GM12878 (cell line): Measurements from ENCODE around the gene GDF3. TPM values are rescaled to one million over a fixed set of nuclear protein-coding genes. Genes with fewer than 3 reads are reported as not detected.
"Not testable (repeated sequence)": the region's sequence is repeated elsewhere in the genome, so short reads cannot be mapped to it uniquely, and the experiment has no call there.

ENCODE experiments used
- ATAC-seq: fragments of 200-7000 bp; cut with Tn5 transposase; 3 replicates; pipeline ENCODE4 v1.9.1; 2020; ENCODE audit warnings: mild to moderate bottlenecking, moderate library complexity
- BruUV-seq: library from RNA; stranded (reverse); fragments of 400-500 nt; replicated peaks from 2 replicates; lab custom pipeline; 2021; lab: Mats Ljungman, UMichigan
- CTCF ChIA-PET: fragments of 300-600 bp; sonication (Branson Sonifier 250); formaldehyde crosslinking; extraction: SDS; loops from one replicate; lab custom pipeline; 2021; ENCODE audit warnings: inconsistent platforms; lab: Yijun Ruan, JAX
- POLR2A ChIA-PET: fragments of 350-600 bp; formaldehyde crosslinking; extraction: SDS; loops from one replicate; lab custom pipeline; 2021; ENCODE audit warnings: inconsistent platforms; lab: Charles Lee
- RAD21 ChIA-PET: fragments of 300-600 bp; sonication (Branson Sonifier 250); formaldehyde crosslinking; loops from one replicate; lab custom pipeline; 2023; ENCODE audit warnings: antibody characterized with exemption; ENCODE audit not compliant: unreplicated experiment; lab: Charles Lee
- SMC1A ChIA-PET: fragments of 300-600 bp; sonication (Branson Sonifier 250); formaldehyde crosslinking; loops from one replicate; lab custom pipeline; 2023; ENCODE audit not compliant: unreplicated experiment, uncharacterized antibody; lab: Charles Lee
- DNase-seq: peaks from one replicate; pipeline ENCODE4 v3.0.0-alpha.2; 2011; ENCODE audit warnings: low read depth, low spot score
- FAIRE-seq: peaks from 3 replicates; lab custom pipeline; 2011; peaks lifted over from hg19 to GRCh38; lab: Jason Lieb, UNC
- H2AFZ ChIP-seq: 2 replicates; pipeline ENCODE4 v1.6.0; 2011; ENCODE audit warnings: low read depth, low read length, control low read depth; ENCODE audit not compliant: control insufficient read depth
- H3K27ac ChIP-seq: 2 replicates; pipeline ENCODE4 v1.5.1; 2011; ENCODE audit warnings: control low read depth; ENCODE audit not compliant: control insufficient read depth, insufficient read depth
- H3K27me3 ChIP-seq, 2 experiments: replicated peaks in 1 of 2; 2 replicates each; pipeline versions ENCODE4 v1.6.0 to v1.6.1; 2011; ENCODE audit warnings: low read length in 1 of 2; ENCODE audit not compliant: control insufficient read depth in 2 of 2, insufficient read depth in 2 of 2
- H3K36me3 ChIP-seq, 2 experiments: 2 replicates each; pipeline ENCODE4 v1.5.1; 2011; ENCODE audit warnings: low read length in 1 of 2; ENCODE audit not compliant: control insufficient read depth in 2 of 2, insufficient read depth in 2 of 2
- H3K4me1 ChIP-seq: 2 replicates; pipeline ENCODE4 v1.6.1; 2011; ENCODE audit warnings: mild to moderate bottlenecking, low read length, moderate library complexity, mixed read lengths; ENCODE audit not compliant: control insufficient read depth, insufficient read depth
- H3K4me2 ChIP-seq: 2 replicates; pipeline ENCODE4 v1.6.0; 2011; ENCODE audit warnings: control low read depth; ENCODE audit not compliant: control insufficient read depth, insufficient read depth
- H3K4me3 ChIP-seq: fragments of 200-600 bp; sonication (generic); 2 replicates; pipeline ENCODE4 v1.5.1; 2016
- H3K79me2 ChIP-seq: 2 replicates; pipeline ENCODE4 v1.6.0; 2011; ENCODE audit warnings: low read length; ENCODE audit not compliant: control insufficient read depth, insufficient read depth
- H3K9ac ChIP-seq: 2 replicates; pipeline ENCODE4 v1.8.0; 2011; ENCODE audit warnings: low read length, control low read depth, mixed read lengths; ENCODE audit not compliant: control insufficient read depth, insufficient read depth
- H3K9me3 ChIP-seq: replicated peaks from 3 replicates; pipeline ENCODE4 v1.5.1; 2011; ENCODE audit warnings: mild to moderate bottlenecking, low read length; ENCODE audit not compliant: control insufficient read depth, insufficient read depth
- H4K20me1 ChIP-seq: 2 replicates; pipeline ENCODE4 v1.6.0; 2011; ENCODE audit not compliant: control insufficient read depth, insufficient read depth
- ASH2L ChIP-seq: fragments of 300-600, 200-600 bp; sonication (generic); IDR thresholded peaks from 2 replicates; pipeline ENCODE4 v1.6.1; 2017; ENCODE audit warnings: low read depth, mild to moderate bottlenecking, borderline replicate concordance
- BMI1 ChIP-seq: fragments of 450-650 bp; IDR thresholded peaks from 2 replicates; pipeline ENCODE4 v1.6.1; 2016; ENCODE audit warnings: mild to moderate bottlenecking, moderate library complexity, borderline replicate concordance
- CBFB ChIP-seq: IDR thresholded peaks from 2 replicates; pipeline ENCODE4 v1.6.1; 2016; ENCODE audit warnings: antibody characterized with exemption, low read depth
- CTCF ChIP-seq, 3 experiments: IDR thresholded peaks in 2 of 3; conservative IDR thresholded peaks in 1 of 3; 2 replicates each; pipeline ENCODE4 v1.5.1; 2011; ENCODE audit warnings: low read depth in 3 of 3, low read length in 3 of 3, mild to moderate bottlenecking in 3 of 3, control low read depth in 2 of 3, moderate library complexity in 2 of 3, inconsistent platforms in 1 of 3, mixed read lengths in 1 of 3; ENCODE audit not compliant: control insufficient read depth in 2 of 3, insufficient read depth in 1 of 3; ENCODE audit errors: extremely low read depth in 1 of 3
- EP300 ChIP-seq, 2 experiments: fragments of 150-350 bp in 1 of 2; IDR thresholded peaks; 2 replicates each; pipeline ENCODE4 v1.6.1; 2011 to 2012; ENCODE audit warnings: low read depth in 2 of 2, low read length in 2 of 2, borderline replicate concordance in 1 of 2, improper control_type of control experiment in 1 of 2, inconsistent platforms in 1 of 2; ENCODE audit not compliant: control insufficient read depth in 1 of 2
- ETV6 ChIP-seq, 2 experiments: fragments of 450-650 bp in 1 of 2; IDR thresholded peaks in 1 of 2; conservative IDR thresholded peaks in 1 of 2; 2 replicates each; pipeline ENCODE4 v1.6.1; 2014; ENCODE audit warnings: antibody characterized with exemption in 1 of 2, borderline replicate concordance in 1 of 2, low read depth in 1 of 2, mild to moderate bottlenecking in 1 of 2, moderate library complexity in 1 of 2
- RAD21 ChIP-seq: IDR thresholded peaks from 2 replicates; pipeline ENCODE4 v1.6.1; 2011; ENCODE audit warnings: mild to moderate bottlenecking, low read depth, low read length, moderate library complexity; ENCODE audit not compliant: insufficient read depth
- RB1 ChIP-seq: fragments of 450-650 bp; formaldehyde crosslinking; IDR thresholded peaks from 2 replicates; pipeline ENCODE4 v1.6.1; 2017; ENCODE audit warnings: mild to moderate bottlenecking, borderline replicate concordance
- RFX5 ChIP-seq: IDR thresholded peaks from 2 replicates; pipeline ENCODE4 v1.6.1; 2011; ENCODE audit warnings: low read depth, low read length, improper control_type of control experiment
- RUNX3 ChIP-seq: IDR thresholded peaks from 2 replicates; pipeline ENCODE4 v1.6.1; 2012; ENCODE audit warnings: low read length, inconsistent platforms
- SMC3 ChIP-seq: IDR thresholded peaks from 2 replicates; pipeline ENCODE4 v1.6.1; 2011; ENCODE audit warnings: low read length, improper control_type of control experiment, borderline replicate concordance
- WGBS: methylation state at CpG from one replicate; pipeline ENCODE4 v1.1.6; 2016; ENCODE audit warnings: low lambda C conversion rate; ENCODE audit not compliant: insufficient replicate concordance, insufficient coverage; ENCODE audit errors: missing lambda C conversion rate; 5-methylcytosine and 5-hydroxymethylcytosine counted together
- in situ Hi-C: fragments of 300-500 bp; cut with MboI; formaldehyde crosslinking; loops from 9 replicates; pipeline ENCODE4 v1.14.3; 2018; ENCODE audit warnings: mixed read lengths
- intact Hi-C: fragments of 100-400 bp; cut with micrococcal nuclease; formaldehyde crosslinking; loops from one replicate; pipeline ENCODE4 v1.14.2; 2022; ENCODE audit not compliant: unreplicated experiment
- polyA plus RNA-seq, 11 experiments: library from polyadenylated mRNA; depleted of rRNA in 4 of 11; unstranded in 6 of 11; stranded (reverse) in 5 of 11; fragments of >200 nt; fragmentation: Nextera tagmentation in 4 of 11; fragmentation: Illumina TruSeq in 1 of 11; extraction: Ambion mirVana in 4 of 11; extraction: Trizol in 1 of 11; gene quantifications; 1 replicate in 1 of 11; 2 replicates in 10 of 11; pipeline versions ENCODE4 v1.2.1 to v1.2.3, GENCODE V29; 2011 to 2016; ENCODE audit warnings: inconsistent platforms in 2 of 11, missing spikeins in 2 of 11, low read depth in 1 of 11
- total RNA-seq, 4 experiments: library from RNA; depleted of rRNA in 3 of 4; stranded (reverse); fragments of >200 nt in 3 of 4; fragmentation: Illumina TruSeq in 1 of 4; extraction: Trizol in 1 of 4; gene quantifications; 2 replicates each; pipeline versions ENCODE4 v1.2.1 to v1.2.3, GENCODE V29; 2013 to 2021

Gene GDF3
- total and polyA plus RNA-seq, 10 of the 15 experiments (the other 5 are each of a cell fraction or from before 2014, with no cell fraction given), result not detected

GRCh38 chr12:7678744-7679143, 16.8 kb downstream of the GDF3 start:
- no peak overlapping the region for H3K4me3 ChIP-seq
- no peak overlapping the region for H3K4me2 ChIP-seq
- BruUV-seq, result no TSS peak
- intact Hi-C loops, result no loop called here
- no peak overlapping the region for H2AFZ ChIP-seq
- no peaks in the 10 kb centered on the region for H3K79me2 ChIP-seq
- H3K27ac ChIP-seq, result no peak overlapping the region
- H3K27me3 ChIP-seq, result no peaks in the 10 kb centered on the region
- ATAC-seq, result no peak
- no peaks in the 10 kb centered on the region for H4K20me1 ChIP-seq
- no peak for DNase-seq
- POLR2A ChIA-PET, result no interaction called here
- 70% methylated on average over 8 of the region's 8 CpGs for WGBS
- TF ChIP-seq RB1, result no peak
- no peak for TF ChIP-seq RFX5
- no peak for TF ChIP-seq EP300 (IDR thresholded peaks at IDR 0.05; ENCODE audit: borderline replicate concordance in 1 of 2, control insufficient read depth in 1 of 2, low read depth in 2 of 2, low read length in 2 of 2)
- TF ChIP-seq BMI1, result no peak
- TF ChIP-seq ASH2L, result no peak
- no peak for TF ChIP-seq ETV6 (conservative IDR thresholded peaks at IDR 0.05 in 1 of 2, IDR thresholded peaks at IDR 0.05 in 1 of 2; ENCODE audit: borderline replicate concordance in 1 of 2, low read depth in 1 of 2)
- TF ChIP-seq, all 136 proteins: peak for 0
- SMC1A ChIA-PET, result interaction anchor here (0.6 kb wide), 1 partner anchor 99 kb away, joined by 3 read pairs; no protein-coding TSS in a partner anchor
- Histone ChIP-seq H3K9me3 (no peaks in the 10 kb centered on the region), H3K36me3 (no peaks in the 10 kb centered on the region), H3K4me1 (no peaks in the 10 kb centered on the region), H3K9ac (no peak overlapping the region)
- in situ Hi-C loops, result loop anchor here (5.0 kb wide), 1 partner anchor 129 kb away; no protein-coding TSS in a partner anchor
- FAIRE-seq, result no peak
- CTCF ChIA-PET, result no interaction called here
- RAD21 ChIA-PET, result no interaction called here

GRCh38 chr12:7677432-7677888, 18.1 kb downstream of the GDF3 start:
- POLR2A ChIA-PET, H3K4me1 ChIP-seq, H3K9me3 ChIP-seq, H3K27me3 ChIP-seq, H3K4me2 ChIP-seq, H4K20me1 ChIP-seq, H2AFZ ChIP-seq, BruUV-seq, H3K9ac ChIP-seq, H3K27ac ChIP-seq, H3K36me3 ChIP-seq, H3K79me2 ChIP-seq, H3K4me3 ChIP-seq: not testable (repeated sequence)
- FAIRE-seq (peak; percentile 84), ATAC-seq (peak; percentile 79), DNase-seq (peak; percentile 26)
- WGBS, result 2% methylated on average over 9 of the region's 9 CpGs
- ChIA-PET RAD21 (interaction anchor here (0.5 kb wide), 1 partner anchor 130 kb away, joined by 3 read pairs; no protein-coding TSS in a partner anchor), CTCF (interaction anchor here (0.6 to 4.0 kb wide), 4 partner anchors 9 to 401 kb away, joined by 3 to 27 read pairs (median 4); no protein-coding TSS in a partner anchor), SMC1A (interaction anchor here (1.2 kb wide), 1 partner anchor 9 kb away, joined by 4 read pairs; no protein-coding TSS in a partner anchor)
- intact Hi-C loops, result loop anchor here (1.0 kb wide), 1 partner anchor 130 kb away; no protein-coding TSS in a partner anchor
- TF ChIP-seq RAD21, result peak; percentile 59
- TF ChIP-seq CBFB, result peak; percentile 39; the same call in 1 of the 2 replicates
- TF ChIP-seq SMC3, result peak; percentile 81
- peak; percentile 33 to 59 (median 35); a peak in 4 of 6 replicates for TF ChIP-seq CTCF (IDR thresholded peaks at IDR 0.05 in 2 of 3, conservative IDR thresholded peaks at IDR 0.05 in 1 of 3; ENCODE audit: control insufficient read depth in 2 of 3, extremely low read depth in 1 of 3, insufficient read depth in 1 of 3, low read depth in 3 of 3, low read length in 3 of 3)
- peak; percentile 79 for TF ChIP-seq RUNX3
- in situ Hi-C loops, result loop anchor here (5.0 kb wide), 1 partner anchor 130 kb away; no protein-coding TSS in a partner anchor
